ENCODE data around the gene MARK3.

Gene MARK3

GRCh38 chr14:103421556-103421955 is 36.3 kb downstream of the MARK3 start:
- no peak overlapping the region for H3K27ac ChIP-seq (ENCODE audit: low read length)
- peaks cover 38% of the 10 kb centered on the region; the same call in 1 of the 2 replicates for H4K20me1 ChIP-seq (ENCODE audit: insufficient read depth, low read length)
- DNase-seq: no peak
- H3K27me3 ChIP-seq (ENCODE audit: insufficient read depth, low read length, poor library complexity): no peaks in the 10 kb centered on the region
- peaks cover 83% of the 10 kb centered on the region for H3K79me2 ChIP-seq (ENCODE audit: insufficient read depth, low read length)
- H3K9me3 ChIP-seq (ENCODE audit: insufficient read depth, low read length, severe bottlenecking): no peaks in the 10 kb centered on the region
- no peak for ATAC-seq (ENCODE audit: insufficient read depth, low read depth)
- no peak overlapping the region for H3K4me3 ChIP-seq (ENCODE audit: low read depth in 1 of 2, low read length in 2 of 2)
- TF ChIP-seq CTCF (IDR thresholded peaks at IDR 0.05; ENCODE audit: borderline replicate concordance, extremely low read depth, low read length, poor library complexity, severe bottlenecking): no peak
- no peak for TF ChIP-seq EZH2 (IDR thresholded peaks at IDR 0.05; ENCODE audit: borderline replicate concordance, low read depth, low read length, severe bottlenecking)
- peaks cover 39% of the 10 kb centered on the region for H3K36me3 ChIP-seq (ENCODE audit: insufficient read depth, low read length)
- no peaks in the 10 kb centered on the region for H3K4me1 ChIP-seq (ENCODE audit: insufficient read depth, low read length)
- H3K4me2 ChIP-seq (ENCODE audit: insufficient read depth, low read length): no peak overlapping the region
- no peak overlapping the region for H2AFZ ChIP-seq (ENCODE audit: low read depth, low read length)
- H3K9ac ChIP-seq (ENCODE audit: low read depth, low read length): no peak overlapping the region

GRCh38 chr14:103423050-103423461 is 37.8 kb downstream of the MARK3 start:
- H3K27me3 ChIP-seq (ENCODE audit: insufficient read depth, low read length, poor library complexity): no peaks in the 10 kb centered on the region
- no peak for ATAC-seq (ENCODE audit: insufficient read depth, low read depth)
- H4K20me1 ChIP-seq (ENCODE audit: insufficient read depth, low read length): peaks cover 38% of the 10 kb centered on the region; the same call in 1 of the 2 replicates
- H3K9me3 ChIP-seq (ENCODE audit: insufficient read depth, low read length, severe bottlenecking): no peaks in the 10 kb centered on the region
- no peak overlapping the region for H3K9ac ChIP-seq (ENCODE audit: low read depth, low read length)
- peaks cover 81% of the 10 kb centered on the region for H3K79me2 ChIP-seq (ENCODE audit: insufficient read depth, low read length)
- H3K36me3 ChIP-seq (ENCODE audit: insufficient read depth, low read length): peaks cover 32% of the 10 kb centered on the region
- H3K4me2 ChIP-seq (ENCODE audit: insufficient read depth, low read length): no peak overlapping the region
- peaks cover 5% of the 10 kb centered on the region; the same call in 1 of the 2 replicates for H3K4me1 ChIP-seq (ENCODE audit: insufficient read depth, low read length)
- TF ChIP-seq CTCF (IDR thresholded peaks at IDR 0.05; ENCODE audit: borderline replicate concordance, extremely low read depth, low read length, poor library complexity, severe bottlenecking) (no peak), EZH2 (IDR thresholded peaks at IDR 0.05; ENCODE audit: borderline replicate concordance, low read depth, low read length, severe bottlenecking) (no peak)
- no peak overlapping the region for H2AFZ ChIP-seq (ENCODE audit: low read depth, low read length)
- H3K27ac ChIP-seq (ENCODE audit: low read length): no peak overlapping the region
- no peak overlapping the region for H3K4me3 ChIP-seq (ENCODE audit: low read depth in 1 of 2, low read length in 2 of 2)
- DNase-seq: no peak

GRCh38 chr14:103427485-103428443 is 42.5 kb downstream of the MARK3 start:
- peaks cover 16% of the 10 kb centered on the region; the same call in 1 of the 2 replicates for H4K20me1 ChIP-seq (ENCODE audit: insufficient read depth, low read length)
- H3K9ac ChIP-seq (ENCODE audit: low read depth, low read length): no peak overlapping the region
- no peak overlapping the region for H3K4me2 ChIP-seq (ENCODE audit: insufficient read depth, low read length)
- DNase-seq (peak; percentile 26), ATAC-seq (ENCODE audit: insufficient read depth, low read depth) (peak; percentile 54)
- H3K36me3 ChIP-seq (ENCODE audit: insufficient read depth, low read length): peaks cover 17% of the 10 kb centered on the region
- no peaks in the 10 kb centered on the region for H3K27me3 ChIP-seq (ENCODE audit: insufficient read depth, low read length, poor library complexity)
- no peak overlapping the region for H3K4me3 ChIP-seq (ENCODE audit: low read depth in 1 of 2, low read length in 2 of 2)
- H3K4me1 ChIP-seq (ENCODE audit: insufficient read depth, low read length): peaks cover 5% of the 10 kb centered on the region; the same call in 1 of the 2 replicates
- no peak for TF ChIP-seq CTCF (IDR thresholded peaks at IDR 0.05; ENCODE audit: borderline replicate concordance, extremely low read depth, low read length, poor library complexity, severe bottlenecking)
- no peak for TF ChIP-seq EZH2 (IDR thresholded peaks at IDR 0.05; ENCODE audit: borderline replicate concordance, low read depth, low read length, severe bottlenecking)
- no peak overlapping the region for H2AFZ ChIP-seq (ENCODE audit: low read depth, low read length)
- no peaks in the 10 kb centered on the region for H3K9me3 ChIP-seq (ENCODE audit: insufficient read depth, low read length, severe bottlenecking)
- peaks cover 66% of the 10 kb centered on the region for H3K79me2 ChIP-seq (ENCODE audit: insufficient read depth, low read length)
- H3K27ac ChIP-seq (ENCODE audit: low read length): no peak overlapping the region

Measured in DND-41 (cell line).